Large intestine (tissue), 3 donors: ENCODE results near the gene PLEKHG7. TPM values are rescaled to one million over a fixed set of nuclear protein-coding genes. Genes with fewer than 3 reads are reported as not detected.
A peak's percentile ranks its signal among the peaks of the same experiment; 100 is the strongest.

Experiments used
- DNase-seq, 2 donors: peaks; one replicate each; pipeline versions ENCODE4 v3.0.0 to v3.0.0-alpha.2; 2013
- H3K27ac ChIP-seq: one replicate; pipeline ENCODE4 v1.5.1; 2013; ENCODE audit warnings: low read length
- H3K27me3 ChIP-seq: 2 replicates; pipeline ENCODE4 v1.6.1; 2013; ENCODE audit warnings: low read length; ENCODE audit not compliant: control insufficient read depth, insufficient read depth
- H3K36me3 ChIP-seq: 2 replicates; pipeline ENCODE4 v1.6.1; 2013; ENCODE audit warnings: low read length; ENCODE audit not compliant: control insufficient read depth, insufficient read depth
- H3K4me1 ChIP-seq: one replicate; pipeline ENCODE4 v1.6.1; 2013; ENCODE audit warnings: low read length; ENCODE audit not compliant: control insufficient read depth, insufficient read depth
- H3K4me3 ChIP-seq: one replicate; pipeline ENCODE4 v1.5.1; 2013; ENCODE audit warnings: low read length
- H3K9me3 ChIP-seq: one replicate; pipeline ENCODE4 v1.6.1; 2013; ENCODE audit warnings: mild to moderate bottlenecking, low read depth, low read length, moderate library complexity; ENCODE audit not compliant: control insufficient read depth
- WGBS: methylation state at CpG from one replicate; pipeline ENCODE4 v1.1.5; 2013; ENCODE audit warnings: low lambda C conversion rate; ENCODE audit not compliant: insufficient coverage; 5-methylcytosine and 5-hydroxymethylcytosine counted together
- polyA plus RNA-seq: library from polyadenylated mRNA; unstranded; fragments of 120-200 nt; gene quantifications from one replicate; pipeline ENCODE4 v1.2.1, GENCODE V29; 2013

The PLEKHG7 gene
- polyA plus RNA-seq, 1 donor: 0.54 TPM

DNA sequence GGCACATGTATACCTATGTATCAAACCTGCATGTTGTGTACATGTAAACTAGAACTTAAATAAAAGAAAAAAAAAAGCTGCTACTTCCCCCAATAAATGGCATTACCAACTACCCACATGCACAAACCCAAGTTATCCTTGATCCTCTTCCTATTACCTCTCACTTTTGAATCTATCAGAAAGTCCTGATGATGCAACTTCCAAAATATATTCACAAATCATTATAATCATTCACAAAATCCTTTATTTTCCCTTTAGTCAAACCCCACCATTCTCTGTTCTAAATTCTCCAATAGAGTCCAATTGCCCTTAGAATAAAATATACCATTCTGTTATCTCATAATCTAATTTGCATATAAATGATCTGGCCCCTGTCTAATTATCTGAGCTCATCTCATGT lies 92.0 kb downstream of the PLEKHG7 start:
- no peak for DNase-seq
- Histone ChIP-seq H3K9me3 (no peaks in the 10 kb centered on the region), H3K36me3 (peaks cover 3% of the 10 kb centered on the region), H3K27ac (no peak overlapping the region), H3K27me3 (no peaks in the 10 kb centered on the region), H3K4me1 (no peaks in the 10 kb centered on the region), H3K4me3 (no peak overlapping the region)

DNA sequence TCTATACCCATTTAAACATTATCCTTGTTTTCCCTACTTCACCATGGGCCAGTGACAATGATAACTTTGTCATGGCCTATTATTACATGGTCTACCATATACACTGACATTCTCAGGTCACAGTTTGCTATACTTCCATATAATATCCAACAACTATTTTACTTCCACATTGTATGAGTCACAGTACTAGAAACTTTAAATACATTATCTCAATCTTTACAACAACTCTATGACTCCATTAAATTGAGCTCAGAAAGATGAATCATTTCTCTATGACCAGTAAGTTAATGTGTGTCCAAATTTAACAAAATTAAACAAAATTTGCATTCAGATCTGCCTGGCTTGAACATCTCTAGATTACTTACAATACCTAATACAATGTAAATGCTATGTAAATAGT lies 93.9 kb downstream of the PLEKHG7 start:
- no peak overlapping the region for H3K27ac ChIP-seq
- H3K9me3 ChIP-seq: no peaks in the 10 kb centered on the region
- H3K4me1 ChIP-seq: no peaks in the 10 kb centered on the region
- H3K27me3 ChIP-seq: no peaks in the 10 kb centered on the region
- no peak for DNase-seq
- H3K36me3 ChIP-seq: peaks cover 6% of the 10 kb centered on the region
- H3K4me3 ChIP-seq: no peak overlapping the region

GRCh38 chr12:92802906-92803305 lies 100.1 kb downstream of the PLEKHG7 start:
- no peaks in the 10 kb centered on the region for H3K4me1 ChIP-seq
- H3K27me3 ChIP-seq: no peaks in the 10 kb centered on the region
- H3K27ac ChIP-seq: no peak overlapping the region
- DNase-seq: no peak
- peaks cover 5% of the 10 kb centered on the region for H3K9me3 ChIP-seq
- H3K36me3 ChIP-seq: peaks cover 9% of the 10 kb centered on the region
- no peak overlapping the region for H3K4me3 ChIP-seq
- 87% methylated on average over 3 of the region's 3 CpGs for whole genome bisulfite sequencing

DNA sequence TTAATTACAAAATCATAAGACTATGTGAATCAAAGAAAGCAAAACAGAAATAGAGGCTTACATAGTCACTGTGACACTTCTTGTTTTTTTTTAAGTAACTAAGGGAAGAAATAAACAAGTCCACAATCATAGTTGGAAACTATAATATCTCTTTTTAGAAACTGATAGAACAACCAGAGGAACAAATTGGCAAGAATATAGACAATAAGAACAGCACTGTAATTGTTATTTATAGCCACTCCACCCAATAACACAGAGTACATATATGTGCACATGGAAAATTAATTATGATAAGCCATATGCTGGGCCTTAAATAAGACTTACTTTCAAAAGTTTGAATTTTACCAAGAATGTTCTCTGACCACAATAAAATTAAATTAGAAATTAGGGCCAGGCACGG lies 101.1 kb downstream of the PLEKHG7 start:
- Histone ChIP-seq H3K27ac (no peak overlapping the region), H3K27me3 (no peaks in the 10 kb centered on the region), H3K4me1 (no peaks in the 10 kb centered on the region), H3K4me3 (no peak overlapping the region), H3K36me3 (peaks cover 6% of the 10 kb centered on the region), H3K9me3 (peaks cover 5% of the 10 kb centered on the region)
- no CpG with 5 or more reads among the region's 1 CpG for WGBS
- no peak for DNase-seq

- Histone ChIP-seq H3K4me3 (no peak overlapping the region), H3K36me3 (peaks cover 10% of the 10 kb centered on the region), H3K27me3 (no peaks in the 10 kb centered on the region), H3K9me3 (peaks cover 5% of the 10 kb centered on the region), H3K4me1 (no peaks in the 10 kb centered on the region), H3K27ac (no peak overlapping the region)
- 92% methylated on average over 2 of the region's 4 CpGs for WGBS
- DNase-seq: no peak
These were observed 107.6 kb downstream of the PLEKHG7 start for GRCh38 chr12:92810370-92810769.

GRCh38 chr12:92814584-92814983 lies 111.8 kb downstream of the PLEKHG7 start:
- Histone ChIP-seq H3K4me1 (no peaks in the 10 kb centered on the region), H3K9me3 (no peaks in the 10 kb centered on the region), H3K27ac (no peak overlapping the region), H3K36me3 (peaks cover 17% of the 10 kb centered on the region), H3K27me3 (no peaks in the 10 kb centered on the region), H3K4me3 (no peak overlapping the region)
- DNase-seq: peak in 1 of 2 donors; percentile 9
- 33% methylated on average over 1 of the region's 2 CpGs for WGBS

- no peaks in the 10 kb centered on the region for H3K4me1 ChIP-seq
- peaks cover 21% of the 10 kb centered on the region for H3K36me3 ChIP-seq
- no peak overlapping the region for H3K27ac ChIP-seq
- H3K9me3 ChIP-seq: no peaks in the 10 kb centered on the region
- no peak overlapping the region for H3K4me3 ChIP-seq
- no peaks in the 10 kb centered on the region for H3K27me3 ChIP-seq
- no peak for DNase-seq
- 100% methylated on average over 2 of the region's 3 CpGs for WGBS
These were observed 118.4 kb downstream of the PLEKHG7 start for GRCh38 chr12:92821142-92821541.

Other genes with a start within 250 kb of the PLEKHG7 start
- gene EEA1, start 226.3 kb downstream of the PLEKHG7 start, polyA plus RNA-seq: 15.5 TPM